Uterus (tissue), 2 donors: ENCODE data around the gene FAM114A2.

Experiments used
- POLR2A ChIP-seq, 2 donors: fragments of 450-650 bp; IDR thresholded peaks; one replicate each; pipeline ENCODE4 v1.6.1; 2016; ENCODE audit warnings: antibody characterized with exemption in 2 of 2, mild to moderate bottlenecking in 1 of 2, moderate library complexity in 1 of 2
- TF ChIP-seq, protein P1 (sequence below), 4 experiments: fragments of 200-600 bp in 2 of 4; fragments of 450-650 bp in 2 of 4; sonication (generic) in 2 of 4; IDR thresholded peaks; one replicate each; pipeline ENCODE4 v1.5.1; 2016 to 2019; ENCODE audit warnings: antibody characterized with exemption in 4 of 4, mild to moderate bottlenecking in 2 of 4, moderate library complexity in 1 of 4

DNA sequence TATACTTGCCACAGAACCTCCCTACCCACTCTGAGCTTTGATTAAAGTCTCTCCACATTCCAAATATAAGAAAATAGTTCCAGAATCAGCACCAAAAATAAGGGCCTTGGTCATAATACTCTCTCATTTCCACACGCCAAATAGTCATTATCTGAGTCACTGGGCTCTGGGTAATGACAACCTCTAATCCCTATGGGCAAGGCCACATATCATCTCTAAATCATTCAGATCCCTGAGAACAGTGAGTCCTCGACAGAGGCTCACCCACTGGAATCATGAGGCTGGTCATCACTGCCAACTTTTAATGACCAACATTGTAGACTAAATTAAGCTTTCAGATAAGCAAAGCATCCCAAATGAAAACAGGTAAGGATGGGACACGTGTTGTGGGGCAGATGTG, 28.1 kb downstream of the FAM114A2 start:
- TF ChIP-seq, protein P1, sequence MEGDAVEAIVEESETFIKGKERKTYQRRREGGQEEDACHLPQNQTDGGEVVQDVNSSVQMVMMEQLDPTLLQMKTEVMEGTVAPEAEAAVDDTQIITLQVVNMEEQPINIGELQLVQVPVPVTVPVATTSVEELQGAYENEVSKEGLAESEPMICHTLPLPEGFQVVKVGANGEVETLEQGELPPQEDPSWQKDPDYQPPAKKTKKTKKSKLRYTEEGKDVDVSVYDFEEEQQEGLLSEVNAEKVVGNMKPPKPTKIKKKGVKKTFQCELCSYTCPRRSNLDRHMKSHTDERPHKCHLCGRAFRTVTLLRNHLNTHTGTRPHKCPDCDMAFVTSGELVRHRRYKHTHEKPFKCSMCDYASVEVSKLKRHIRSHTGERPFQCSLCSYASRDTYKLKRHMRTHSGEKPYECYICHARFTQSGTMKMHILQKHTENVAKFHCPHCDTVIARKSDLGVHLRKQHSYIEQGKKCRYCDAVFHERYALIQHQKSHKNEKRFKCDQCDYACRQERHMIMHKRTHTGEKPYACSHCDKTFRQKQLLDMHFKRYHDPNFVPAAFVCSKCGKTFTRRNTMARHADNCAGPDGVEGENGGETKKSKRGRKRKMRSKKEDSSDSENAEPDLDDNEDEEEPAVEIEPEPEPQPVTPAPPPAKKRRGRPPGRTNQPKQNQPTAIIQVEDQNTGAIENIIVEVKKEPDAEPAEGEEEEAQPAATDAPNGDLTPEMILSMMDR (IDR thresholded peaks at IDR 0.05) = no peak
- TF ChIP-seq POLR2A (IDR thresholded peaks at IDR 0.05) = no peak
